Retinal pigment epithelial cell (primary cell): Measurements from ENCODE around the gene KLK8.

ENCODE experiments used
- DNase-seq: peaks from one replicate; pipeline ENCODE4 v3.0.0-alpha.2; 2010; ENCODE audit warnings: low read depth
- H3K4me3 ChIP-seq: 2 replicates; pipeline ENCODE4 v1.5.1; 2011; ENCODE audit warnings: mild to moderate bottlenecking, low read length, control low read depth, moderate library complexity
- TF ChIP-seq, protein P1 (sequence below): conservative IDR thresholded peaks from 2 replicates; pipeline ENCODE4 v1.5.1; 2011; ENCODE audit warnings: low read depth, low read length, control low read depth, inconsistent platforms

The KLK8 gene, protein sequence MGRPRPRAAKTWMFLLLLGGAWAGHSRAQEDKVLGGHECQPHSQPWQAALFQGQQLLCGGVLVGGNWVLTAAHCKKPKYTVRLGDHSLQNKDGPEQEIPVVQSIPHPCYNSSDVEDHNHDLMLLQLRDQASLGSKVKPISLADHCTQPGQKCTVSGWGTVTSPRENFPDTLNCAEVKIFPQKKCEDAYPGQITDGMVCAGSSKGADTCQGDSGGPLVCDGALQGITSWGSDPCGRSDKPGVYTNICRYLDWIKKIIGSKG

GRCh38 chr19:51001515-51001914, at the start of gene KLK8:
Gene KLK8, minus strand, starts transcription at chr19:51001604. Its CDS starts 437 bp downstream, at chr19:51001167.
- TF ChIP-seq, protein P1, sequence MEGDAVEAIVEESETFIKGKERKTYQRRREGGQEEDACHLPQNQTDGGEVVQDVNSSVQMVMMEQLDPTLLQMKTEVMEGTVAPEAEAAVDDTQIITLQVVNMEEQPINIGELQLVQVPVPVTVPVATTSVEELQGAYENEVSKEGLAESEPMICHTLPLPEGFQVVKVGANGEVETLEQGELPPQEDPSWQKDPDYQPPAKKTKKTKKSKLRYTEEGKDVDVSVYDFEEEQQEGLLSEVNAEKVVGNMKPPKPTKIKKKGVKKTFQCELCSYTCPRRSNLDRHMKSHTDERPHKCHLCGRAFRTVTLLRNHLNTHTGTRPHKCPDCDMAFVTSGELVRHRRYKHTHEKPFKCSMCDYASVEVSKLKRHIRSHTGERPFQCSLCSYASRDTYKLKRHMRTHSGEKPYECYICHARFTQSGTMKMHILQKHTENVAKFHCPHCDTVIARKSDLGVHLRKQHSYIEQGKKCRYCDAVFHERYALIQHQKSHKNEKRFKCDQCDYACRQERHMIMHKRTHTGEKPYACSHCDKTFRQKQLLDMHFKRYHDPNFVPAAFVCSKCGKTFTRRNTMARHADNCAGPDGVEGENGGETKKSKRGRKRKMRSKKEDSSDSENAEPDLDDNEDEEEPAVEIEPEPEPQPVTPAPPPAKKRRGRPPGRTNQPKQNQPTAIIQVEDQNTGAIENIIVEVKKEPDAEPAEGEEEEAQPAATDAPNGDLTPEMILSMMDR = no peak
- H3K4me3 ChIP-seq = no peak within 1 kb of the TSS
- no peak for DNase-seq

GRCh38 chr19:51047031-51047335, 45.6 kb upstream of the KLK8 start:
- DNase-seq = no peak
- TF ChIP-seq, protein P1 = no peak
- H3K4me3 ChIP-seq = no peak overlapping the region

DNA sequence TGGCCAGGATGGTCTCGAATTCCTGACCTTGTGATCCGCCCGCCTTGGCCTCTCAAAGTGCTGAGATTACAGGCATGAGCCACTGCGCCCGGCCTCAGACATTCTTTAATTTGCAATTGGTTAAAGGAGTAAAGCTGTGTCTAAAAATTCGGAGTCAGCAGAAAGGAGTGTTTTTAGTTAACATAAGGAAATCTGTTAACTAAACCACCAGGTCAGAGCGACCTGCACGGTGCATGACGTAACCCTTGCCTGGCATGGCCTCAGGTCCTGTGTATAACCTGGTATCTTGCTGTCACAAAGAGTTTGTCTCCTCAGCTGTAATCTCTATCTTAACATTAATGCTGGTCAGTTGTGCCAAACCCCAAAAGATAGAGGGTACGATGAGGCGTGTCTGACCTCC, 42.9 kb upstream of the KLK8 start:
- H3K4me3 ChIP-seq = no peak overlapping the region
- no peak for DNase-seq
- TF ChIP-seq, protein P1 = no peak

- TF ChIP-seq, protein P1 = no peak
- DNase-seq = no peak
- H3K4me3 ChIP-seq = no peak overlapping the region
Observed at GRCh38 chr19:51043497-51043896, 42.1 kb upstream of the KLK8 start.

DNA sequence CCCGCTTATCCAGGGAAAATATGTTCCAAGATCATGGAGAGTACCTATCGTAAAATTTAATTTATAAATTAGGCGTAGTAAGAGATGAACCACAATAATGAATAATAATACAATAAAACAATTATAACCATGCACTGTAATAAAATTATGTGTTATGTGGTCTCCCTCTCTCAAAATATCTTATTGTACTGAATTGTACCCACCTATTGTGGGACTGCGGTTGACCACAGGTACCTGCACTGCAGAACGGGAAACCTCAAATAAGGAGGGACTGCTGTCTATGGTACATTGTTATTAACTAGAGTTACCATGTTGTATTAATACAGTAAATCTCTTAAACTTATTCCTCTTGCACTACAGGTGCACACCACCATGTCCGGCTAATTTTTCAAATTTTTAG, 38.7 kb upstream of the KLK8 start:
- no peak for DNase-seq
- no peak overlapping the region for H3K4me3 ChIP-seq
- TF ChIP-seq, protein P1 = no peak

DNA sequence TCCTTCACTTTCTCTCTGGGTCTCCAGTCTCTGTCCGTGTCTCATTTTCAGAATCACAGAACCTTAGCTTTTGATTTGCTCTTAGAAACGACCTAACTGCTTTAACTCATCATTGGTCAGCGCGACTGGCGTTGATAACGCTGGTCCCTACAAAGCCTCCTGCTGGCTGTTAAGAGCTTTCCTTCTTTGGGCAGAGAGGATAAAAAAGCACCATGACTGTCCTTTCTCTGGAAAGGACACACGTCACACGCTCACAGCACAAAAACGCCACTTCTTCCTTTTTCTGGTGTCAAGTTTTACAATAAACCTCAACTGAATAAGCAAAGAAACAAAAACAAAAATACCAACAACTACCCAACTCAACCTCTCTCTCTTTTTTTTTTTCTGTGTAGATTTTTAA, 35.1 kb upstream of the KLK8 start:
- TF ChIP-seq, protein P1 = no peak
- DNase-seq = no peak
- no peak overlapping the region for H3K4me3 ChIP-seq

- TF ChIP-seq, protein P1 = no peak
- DNase-seq = no peak
- no peak within 1 kb of the TSS for H3K4me3 ChIP-seq
Observed at GRCh38 chr19:51034704-51035103, 33.3 kb upstream of the KLK8 start, which contains the start of gene KLK12. Gene KLK12, minus strand, starts transcription at chr19:51035002. Its CDS starts 381 bp downstream, at chr19:51034621.
